Activated CD8-positive, alpha-beta T cell treated with anti-CD3 and anti-CD28 coated beads for 36 hours (primary cell): ENCODE results near the gene GPT2. TPM values are rescaled to one million over a fixed set of nuclear protein-coding genes. Genes with fewer than 3 reads are reported as not detected.

Experiments used
- ATAC-seq: fragments of 200-7000 bp; cut with Tn5 transposase; one replicate; pipeline ENCODE4 v1.10.0; 2021; ENCODE audit warnings: mild to moderate bottlenecking, moderate library complexity
- CTCF ChIA-PET: fragments of 350-600 bp; sonication (Branson Sonifier 250); formaldehyde crosslinking; loops from one replicate; lab custom pipeline; 2021; ENCODE audit warnings: antibody characterized with exemption; lab: Charles Lee
- POLR2A ChIA-PET: fragments of 350-600 bp; sonication (Branson Sonifier 250); formaldehyde crosslinking; loops from one replicate; lab custom pipeline; 2021; ENCODE audit warnings: antibody characterized with exemption; lab: Charles Lee
- DNase-seq: peaks from one replicate; pipeline ENCODE4 v3.0.0-alpha.2; 2020
- H3K27ac Mint-ChIP-seq: one replicate; pipeline ENCODE4 v1.8.0; 2021; ENCODE audit warnings: mild to moderate bottlenecking, mixed read lengths
- H3K27me3 Mint-ChIP-seq: one replicate; pipeline ENCODE4 v1.8.0; 2021; ENCODE audit warnings: mixed read lengths
- H3K36me3 Mint-ChIP-seq: one replicate; pipeline ENCODE4 v1.8.0; 2021; ENCODE audit warnings: low read depth, mixed read lengths
- H3K4me1 Mint-ChIP-seq: one replicate; pipeline ENCODE4 v1.8.0; 2021; ENCODE audit warnings: low read depth, mixed read lengths
- H3K4me3 Mint-ChIP-seq: one replicate; pipeline ENCODE4 v1.8.0; 2021; ENCODE audit warnings: mild to moderate bottlenecking, moderate library complexity, mixed read lengths
- H3K9me3 Mint-ChIP-seq: one replicate; pipeline ENCODE4 v1.8.0; 2021; ENCODE audit warnings: mixed read lengths
- intact Hi-C: fragments of 100-400 bp; cut with micrococcal nuclease; formaldehyde crosslinking; loops from one replicate; pipeline ENCODE4 v1.10.0; 2022
- total RNA-seq, 2 experiments: library from RNA; stranded (reverse); gene quantifications; one replicate each; pipeline ENCODE4 v1.2.3, GENCODE V29; 2021
- TF ChIP-seq, protein P1 (sequence below): fragments of 200-600 bp; IDR thresholded peaks from one replicate; pipeline ENCODE4 v1.8.0; 2022; ENCODE audit warnings: antibody characterized with exemption, mild to moderate bottlenecking

The GPT2 gene
- total RNA-seq, 2 experiments from 2014 or later, result 39.3 to 50.6 TPM

DNA sequence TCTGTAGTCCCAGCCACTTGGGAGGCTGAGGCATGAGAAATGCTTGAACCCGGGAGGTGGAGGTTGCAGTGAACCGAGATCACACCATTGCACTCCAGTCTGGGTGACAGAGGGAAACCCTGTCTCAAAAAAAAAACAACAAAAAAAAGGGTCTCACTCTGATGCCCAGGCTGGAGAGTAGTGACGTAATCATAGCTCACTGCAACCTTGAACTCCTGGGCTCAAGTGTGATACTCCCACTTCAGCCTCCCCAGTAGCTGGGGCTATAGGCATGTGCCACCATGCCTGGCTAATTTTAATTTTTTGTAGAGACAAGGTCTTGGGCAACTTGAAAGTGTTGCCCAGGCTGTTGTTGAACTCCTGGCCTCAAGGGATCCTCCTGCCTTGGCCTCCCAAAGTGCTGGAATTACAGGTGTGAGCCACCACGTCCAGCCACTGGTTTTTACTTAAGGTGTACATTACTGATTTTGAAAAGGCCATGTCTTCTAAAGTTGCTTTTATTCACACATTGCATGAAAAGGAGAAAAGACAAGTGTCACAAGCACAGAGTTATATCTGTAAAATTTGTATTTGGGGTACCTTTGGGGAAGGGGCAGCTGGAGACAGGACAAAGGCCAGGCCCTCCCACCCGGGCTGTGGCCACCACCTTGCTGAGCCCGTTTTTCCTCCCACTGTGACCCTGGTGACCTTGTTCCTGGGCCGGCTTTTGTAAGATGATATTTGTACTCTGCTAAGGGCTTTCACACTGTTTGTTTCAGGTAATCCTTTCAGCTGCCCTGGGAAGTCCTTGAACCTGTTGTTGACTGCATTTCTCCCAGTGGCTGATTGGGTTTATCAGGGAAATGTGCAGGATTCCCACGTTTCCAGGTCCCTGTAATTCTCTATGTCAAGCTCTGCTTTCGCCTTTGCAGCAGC lies 11.5 kb downstream of the GPT2 start:
- H3K27me3 Mint-ChIP-seq, result no peaks in the 10 kb centered on the region
- H3K27ac Mint-ChIP-seq, result no peak overlapping the region
- H3K9me3 Mint-ChIP-seq, result no peaks in the 10 kb centered on the region
- H3K4me1 Mint-ChIP-seq, result no peaks in the 10 kb centered on the region
- TF ChIP-seq, protein P1, sequence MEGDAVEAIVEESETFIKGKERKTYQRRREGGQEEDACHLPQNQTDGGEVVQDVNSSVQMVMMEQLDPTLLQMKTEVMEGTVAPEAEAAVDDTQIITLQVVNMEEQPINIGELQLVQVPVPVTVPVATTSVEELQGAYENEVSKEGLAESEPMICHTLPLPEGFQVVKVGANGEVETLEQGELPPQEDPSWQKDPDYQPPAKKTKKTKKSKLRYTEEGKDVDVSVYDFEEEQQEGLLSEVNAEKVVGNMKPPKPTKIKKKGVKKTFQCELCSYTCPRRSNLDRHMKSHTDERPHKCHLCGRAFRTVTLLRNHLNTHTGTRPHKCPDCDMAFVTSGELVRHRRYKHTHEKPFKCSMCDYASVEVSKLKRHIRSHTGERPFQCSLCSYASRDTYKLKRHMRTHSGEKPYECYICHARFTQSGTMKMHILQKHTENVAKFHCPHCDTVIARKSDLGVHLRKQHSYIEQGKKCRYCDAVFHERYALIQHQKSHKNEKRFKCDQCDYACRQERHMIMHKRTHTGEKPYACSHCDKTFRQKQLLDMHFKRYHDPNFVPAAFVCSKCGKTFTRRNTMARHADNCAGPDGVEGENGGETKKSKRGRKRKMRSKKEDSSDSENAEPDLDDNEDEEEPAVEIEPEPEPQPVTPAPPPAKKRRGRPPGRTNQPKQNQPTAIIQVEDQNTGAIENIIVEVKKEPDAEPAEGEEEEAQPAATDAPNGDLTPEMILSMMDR, result no peak
- CTCF ChIA-PET, result interaction anchor here (0.9 to 1.4 kb wide), 3 partner anchors 13 to 42 kb away, joined by 3 read pairs; no protein-coding TSS in a partner anchor
- no peak for ATAC-seq
- POLR2A ChIA-PET, result no interaction called here
- intact Hi-C loops, result no loop called here
- no peak for DNase-seq
- no peak overlapping the region for H3K4me3 Mint-ChIP-seq
- H3K36me3 Mint-ChIP-seq, result peaks cover 9% of the 10 kb centered on the region

DNA sequence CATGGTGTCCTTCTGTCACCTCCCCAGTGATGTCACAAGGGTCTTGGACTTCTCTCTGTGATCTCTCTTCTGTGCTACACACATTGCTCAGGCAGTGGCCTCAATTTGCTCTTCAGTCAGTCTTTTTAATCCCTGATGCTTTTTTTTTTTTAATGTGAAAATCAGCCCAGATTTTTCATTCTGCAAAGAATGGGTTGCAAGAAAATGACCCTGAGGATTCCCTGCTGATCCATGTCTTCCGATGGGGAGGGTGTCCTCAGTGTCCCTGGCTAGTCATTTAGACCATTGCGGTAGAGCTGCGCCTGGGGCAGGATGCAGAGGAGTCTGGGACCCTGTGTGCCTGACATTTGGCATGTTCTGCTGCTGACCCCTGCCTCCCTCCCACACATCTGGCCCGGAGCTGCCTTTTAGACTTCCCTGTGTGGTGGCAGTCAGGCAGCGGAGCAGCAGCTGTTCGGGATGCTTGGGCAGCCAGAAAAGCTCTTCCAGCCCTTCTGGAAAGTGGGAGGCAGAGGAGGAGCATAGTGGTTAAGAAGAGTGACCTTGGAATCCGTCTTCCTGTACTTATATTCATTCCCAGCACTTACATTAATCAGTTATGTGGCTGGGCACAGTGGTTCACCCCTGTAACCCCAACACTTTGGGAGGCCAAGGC lies 12.3 kb downstream of the GPT2 start:
- Mint-ChIP-seq H3K4me1 (no peaks in the 10 kb centered on the region), H3K36me3 (peaks cover 13% of the 10 kb centered on the region), H3K9me3 (no peaks in the 10 kb centered on the region), H3K27me3 (no peaks in the 10 kb centered on the region), H3K4me3 (no peak overlapping the region), H3K27ac (no peak overlapping the region)
- intact Hi-C loops, result no loop called here
- DNase-seq (no peak), ATAC-seq (no peak)
- TF ChIP-seq, protein P1, result no peak
- ChIA-PET POLR2A (interaction anchor here (0.6 kb wide), 1 partner anchor 135 kb away, joined by 4 read pairs; no protein-coding TSS in a partner anchor), CTCF (interaction anchor here (0.9 to 1.4 kb wide), 3 partner anchors 12 to 43 kb away, joined by 3 read pairs; no protein-coding TSS in a partner anchor)

DNA sequence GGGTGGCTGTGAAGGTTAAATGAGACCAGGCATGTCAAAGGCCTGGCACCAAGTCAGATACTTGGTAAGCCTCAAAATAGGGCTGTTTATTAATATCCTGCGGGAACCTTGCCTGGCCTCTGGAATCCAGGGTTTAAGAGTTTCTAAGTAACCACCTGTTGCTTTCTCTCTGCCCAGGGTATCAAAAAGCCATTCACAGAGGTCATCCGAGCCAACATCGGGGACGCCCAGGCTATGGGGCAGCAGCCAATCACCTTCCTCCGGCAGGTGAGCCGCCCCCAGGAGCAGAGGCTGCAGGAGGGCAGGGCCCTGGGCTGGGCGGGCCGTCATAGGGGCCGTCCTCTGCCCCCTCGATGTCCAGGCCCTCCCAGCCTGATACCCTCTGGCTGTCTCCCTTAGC lies 13.3 kb downstream of the GPT2 start:
- H3K4me1 Mint-ChIP-seq, result no peaks in the 10 kb centered on the region
- H3K27me3 Mint-ChIP-seq, result no peaks in the 10 kb centered on the region
- no peak for ATAC-seq
- DNase-seq, result no peak
- H3K36me3 Mint-ChIP-seq, result peaks cover 13% of the 10 kb centered on the region
- TF ChIP-seq, protein P1, result no peak
- ChIA-PET POLR2A (no interaction called here), CTCF (no interaction called here)
- H3K4me3 Mint-ChIP-seq, result no peak overlapping the region
- intact Hi-C loops, result no loop called here
- no peaks in the 10 kb centered on the region for H3K9me3 Mint-ChIP-seq
- no peak overlapping the region for H3K27ac Mint-ChIP-seq

DNA sequence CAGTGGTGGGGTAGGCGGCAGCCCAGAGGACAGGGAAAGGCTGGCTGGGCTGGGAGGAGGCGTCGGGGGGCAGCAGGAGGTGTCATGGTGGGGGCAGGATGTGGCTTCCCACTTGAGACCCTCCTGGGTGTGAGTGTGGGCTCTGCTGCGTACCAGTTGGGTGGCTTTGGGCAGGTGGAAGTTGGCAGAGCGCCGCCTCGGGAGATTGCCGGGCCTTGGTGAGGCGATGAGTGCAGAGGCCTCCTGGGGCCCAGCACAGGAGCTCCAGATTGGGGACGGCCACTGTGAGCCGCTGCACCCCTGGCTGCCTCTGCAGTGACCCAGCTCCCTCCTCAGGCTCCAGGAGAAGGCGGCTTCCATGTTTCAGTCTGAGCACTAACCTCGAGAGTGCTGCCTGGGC lies 13.8 kb downstream of the GPT2 start:
- ATAC-seq, result no peak
- Mint-ChIP-seq H3K36me3 (peaks cover 13% of the 10 kb centered on the region), H3K27me3 (no peaks in the 10 kb centered on the region), H3K4me1 (no peaks in the 10 kb centered on the region), H3K27ac (no peak overlapping the region), H3K9me3 (no peaks in the 10 kb centered on the region), H3K4me3 (no peak overlapping the region)
- TF ChIP-seq, protein P1, result no peak
- intact Hi-C loops, result no loop called here
- POLR2A ChIA-PET, result no interaction called here
- no peak for DNase-seq
- CTCF ChIA-PET, result no interaction called here
